MV-4-11 (cell line): ENCODE data around the gene SLC22A3.
"Not testable (repeated sequence)": the region's sequence is repeated elsewhere in the genome, so short reads cannot be mapped to it uniquely, and the experiment has no call there.

Experiments used
- DNase-seq: peaks from one replicate; lab custom pipeline; 2025; lab: John Stamatoyannopoulos, UW

SLC22A3 gene, protein sequence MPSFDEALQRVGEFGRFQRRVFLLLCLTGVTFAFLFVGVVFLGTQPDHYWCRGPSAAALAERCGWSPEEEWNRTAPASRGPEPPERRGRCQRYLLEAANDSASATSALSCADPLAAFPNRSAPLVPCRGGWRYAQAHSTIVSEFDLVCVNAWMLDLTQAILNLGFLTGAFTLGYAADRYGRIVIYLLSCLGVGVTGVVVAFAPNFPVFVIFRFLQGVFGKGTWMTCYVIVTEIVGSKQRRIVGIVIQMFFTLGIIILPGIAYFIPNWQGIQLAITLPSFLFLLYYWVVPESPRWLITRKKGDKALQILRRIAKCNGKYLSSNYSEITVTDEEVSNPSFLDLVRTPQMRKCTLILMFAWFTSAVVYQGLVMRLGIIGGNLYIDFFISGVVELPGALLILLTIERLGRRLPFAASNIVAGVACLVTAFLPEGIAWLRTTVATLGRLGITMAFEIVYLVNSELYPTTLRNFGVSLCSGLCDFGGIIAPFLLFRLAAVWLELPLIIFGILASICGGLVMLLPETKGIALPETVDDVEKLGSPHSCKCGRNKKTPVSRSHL

DNA sequence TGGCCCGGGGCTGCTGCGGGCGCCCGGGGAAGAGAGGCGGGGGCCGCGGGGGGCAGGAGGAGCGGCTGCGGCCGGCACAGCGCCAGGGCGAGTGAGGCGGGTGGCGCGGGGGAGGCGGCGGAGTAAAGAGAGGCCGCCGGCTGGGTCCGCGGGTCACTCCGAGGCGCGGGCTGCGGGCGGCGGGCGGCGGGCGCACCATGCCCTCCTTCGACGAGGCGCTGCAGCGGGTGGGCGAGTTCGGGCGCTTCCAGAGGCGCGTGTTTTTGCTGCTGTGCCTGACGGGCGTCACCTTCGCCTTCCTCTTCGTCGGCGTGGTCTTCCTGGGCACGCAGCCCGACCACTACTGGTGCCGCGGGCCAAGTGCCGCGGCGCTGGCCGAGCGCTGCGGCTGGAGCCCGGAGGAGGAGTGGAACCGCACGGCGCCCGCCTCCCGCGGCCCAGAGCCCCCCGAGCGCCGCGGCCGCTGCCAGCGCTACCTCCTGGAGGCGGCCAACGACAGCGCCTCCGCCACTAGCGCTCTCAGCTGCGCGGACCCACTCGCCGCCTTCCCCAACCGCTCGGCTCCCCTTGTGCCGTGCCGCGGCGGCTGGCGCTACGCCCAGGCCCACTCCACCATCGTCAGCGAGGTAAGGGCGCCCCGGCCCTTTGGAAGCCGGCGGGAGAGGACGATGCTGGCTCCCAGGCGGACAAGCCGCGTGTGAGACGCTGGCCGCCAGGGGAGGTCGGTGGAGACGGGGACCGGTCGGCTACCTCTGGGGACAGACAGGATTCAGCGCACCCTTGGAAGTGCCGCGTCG, at the start of gene SLC22A3:
Gene SLC22A3 (plus strand): TSS at position 156 of the 797 bp plus-strand sequence. CDS start 42 bp downstream, at position 198.
- DNase-seq, result no peak

- no peak for DNase-seq
Measured at GRCh38 chr6:160299559-160299958, 48.6 kb upstream of the SLC22A3 start.

DNA sequence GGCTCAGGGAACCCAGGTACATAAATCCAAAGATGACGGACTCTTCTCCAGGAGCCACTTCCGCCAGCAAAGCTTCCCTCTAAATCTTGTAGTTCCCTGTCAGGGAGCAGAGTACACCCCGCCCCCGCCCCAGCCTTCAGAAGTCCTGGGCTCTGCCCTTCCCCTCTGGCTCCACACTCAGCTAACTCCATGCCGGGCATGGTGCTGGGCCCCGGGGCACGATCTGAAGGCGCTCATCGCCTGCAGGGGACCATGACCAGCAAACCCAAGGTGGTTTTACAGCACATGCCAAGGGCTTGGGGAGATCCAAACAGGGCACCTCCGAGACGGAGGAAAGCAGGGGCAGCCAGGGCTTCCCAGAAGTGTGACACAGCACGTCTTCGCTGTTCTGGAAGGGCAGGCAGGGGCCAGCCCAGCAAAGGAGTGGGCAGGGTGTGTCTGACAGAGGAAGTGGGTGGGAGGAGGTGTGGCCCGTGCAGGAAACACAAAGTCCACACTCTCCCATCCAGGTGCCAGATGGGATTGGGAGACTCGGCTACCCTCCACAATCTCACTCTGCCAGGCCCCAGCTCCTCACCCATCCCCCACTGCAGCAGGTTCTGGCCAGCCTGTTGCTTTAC, 48.0 kb upstream of the SLC22A3 start:
- no peak for DNase-seq

DNA sequence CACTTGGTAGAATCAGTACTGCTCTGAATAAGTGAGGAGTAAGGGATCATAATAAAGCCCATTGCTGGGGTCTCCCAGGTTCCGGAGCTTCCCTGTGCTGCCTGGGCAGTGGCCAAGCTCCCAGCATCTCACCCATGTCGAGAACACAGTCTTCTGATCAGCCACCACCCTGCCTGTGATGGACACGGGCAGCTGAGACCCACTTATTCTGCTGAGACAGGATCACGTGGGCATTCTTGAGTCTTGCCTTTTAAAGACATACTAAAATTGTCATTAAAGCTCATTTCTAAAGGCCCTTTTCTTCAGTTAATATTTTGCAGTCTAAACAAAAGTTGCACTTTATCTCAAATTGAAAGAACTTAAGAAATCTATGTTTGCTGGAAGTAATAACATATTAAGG, 46.8 kb upstream of the SLC22A3 start:
- no peak for DNase-seq

GRCh38 chr6:160302431-160303082, 45.6 kb upstream of the SLC22A3 start:
- not testable (repeated sequence) for DNase-seq

DNA sequence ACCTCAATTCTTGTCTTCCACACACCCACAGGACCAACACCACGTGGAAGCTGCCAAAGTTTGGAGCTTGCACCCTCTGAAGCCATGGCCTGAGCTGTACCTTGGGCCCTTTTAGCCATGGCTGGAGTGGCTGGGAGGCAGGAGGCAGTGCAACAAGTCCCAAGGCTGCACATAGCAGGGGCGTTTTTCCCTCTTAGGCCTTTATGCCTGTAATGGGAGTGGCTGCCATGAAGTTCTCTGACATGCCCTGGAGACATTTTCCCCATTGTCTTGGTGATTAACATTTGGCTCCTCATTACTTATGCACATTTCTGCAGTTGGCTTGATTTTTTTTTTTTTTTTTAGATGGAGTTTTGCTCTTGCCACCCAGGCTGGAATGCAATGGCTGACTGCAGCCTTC, 44.4 kb upstream of the SLC22A3 start:
- no peak for DNase-seq

DNA sequence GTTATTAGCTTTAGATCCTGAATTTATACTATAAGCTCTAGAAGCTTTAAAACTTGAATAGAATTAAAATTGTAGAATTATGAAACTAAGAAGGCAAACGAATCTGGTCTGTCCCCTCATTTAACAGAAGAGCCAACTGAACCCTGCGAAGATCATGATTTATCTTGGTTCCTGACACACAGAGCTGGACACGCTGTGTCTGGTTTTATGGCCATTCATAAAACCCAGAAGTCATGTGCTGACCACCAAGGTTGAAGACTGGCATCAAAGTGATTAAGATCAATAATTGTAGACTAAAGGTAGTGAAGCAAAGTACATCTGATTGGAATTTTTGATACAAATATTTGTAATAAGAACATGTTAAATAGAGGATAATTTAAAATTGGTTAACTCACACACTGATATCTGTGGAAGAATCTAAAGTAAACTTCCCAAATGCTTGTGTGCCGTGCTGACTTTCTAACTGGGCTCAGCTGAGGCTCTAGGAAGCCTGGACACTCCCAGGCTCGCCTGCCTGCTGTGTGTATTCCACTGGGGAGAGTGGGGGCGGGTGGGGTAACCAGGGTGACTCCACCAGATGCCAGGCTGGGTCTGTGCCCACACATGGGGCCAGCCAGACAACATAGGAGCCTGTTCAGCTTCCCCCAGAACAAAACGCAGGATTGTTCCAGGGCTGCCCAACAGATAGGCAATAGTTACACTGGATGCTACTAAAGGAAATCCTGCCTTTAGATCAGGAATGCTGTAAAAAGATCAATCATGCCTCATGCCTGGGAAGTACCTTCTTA, 42.1 kb upstream of the SLC22A3 start:
- DNase-seq, result no peak

GRCh38 chr6:160309718-160310117, 38.5 kb upstream of the SLC22A3 start:
- DNase-seq, result no peak

DNA sequence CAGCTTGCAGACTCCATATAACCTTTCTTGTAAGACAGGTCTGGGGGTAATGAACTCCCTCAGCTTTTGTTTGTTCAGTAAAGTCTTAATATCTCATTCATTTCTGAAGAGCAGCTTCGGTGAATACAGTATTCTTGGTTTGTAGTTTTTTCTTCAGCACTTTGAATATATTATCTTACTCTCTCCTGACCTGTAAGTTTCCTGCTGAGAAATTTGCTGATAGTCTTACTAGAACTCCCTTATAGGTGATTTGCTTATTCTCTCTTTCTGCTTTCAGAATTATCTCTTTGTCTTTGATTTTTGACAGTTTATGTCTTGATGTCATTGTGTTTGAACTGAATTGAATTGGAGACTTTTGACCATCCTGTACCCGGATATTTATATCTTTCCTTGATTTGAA, 35.3 kb upstream of the SLC22A3 start:
- no peak for DNase-seq

DNA sequence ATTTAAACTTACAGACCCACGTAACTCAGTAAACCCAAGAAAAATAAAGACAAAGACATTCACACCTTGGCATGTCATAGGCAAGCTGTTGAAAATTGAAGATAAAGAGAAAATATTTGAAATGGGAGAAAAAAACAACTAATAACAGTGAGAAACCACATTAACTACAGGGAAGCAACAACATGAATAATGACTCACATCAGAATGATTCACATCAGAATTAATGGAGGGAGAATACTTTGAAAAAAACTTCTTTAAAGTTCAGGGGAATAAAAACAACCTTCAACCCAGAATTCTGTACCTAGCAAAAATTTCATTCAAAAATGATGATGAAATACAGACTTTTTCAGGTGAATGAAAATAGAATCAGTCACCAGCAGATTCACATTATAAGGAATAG, 32.9 kb upstream of the SLC22A3 start:
- DNase-seq, result no peak

- DNase-seq, result no peak
Measured at GRCh38 chr6:160316261-160316660, 31.9 kb upstream of the SLC22A3 start.

GRCh38 chr6:160319246-160319645, 28.9 kb upstream of the SLC22A3 start:
- DNase-seq, result no peak

DNA sequence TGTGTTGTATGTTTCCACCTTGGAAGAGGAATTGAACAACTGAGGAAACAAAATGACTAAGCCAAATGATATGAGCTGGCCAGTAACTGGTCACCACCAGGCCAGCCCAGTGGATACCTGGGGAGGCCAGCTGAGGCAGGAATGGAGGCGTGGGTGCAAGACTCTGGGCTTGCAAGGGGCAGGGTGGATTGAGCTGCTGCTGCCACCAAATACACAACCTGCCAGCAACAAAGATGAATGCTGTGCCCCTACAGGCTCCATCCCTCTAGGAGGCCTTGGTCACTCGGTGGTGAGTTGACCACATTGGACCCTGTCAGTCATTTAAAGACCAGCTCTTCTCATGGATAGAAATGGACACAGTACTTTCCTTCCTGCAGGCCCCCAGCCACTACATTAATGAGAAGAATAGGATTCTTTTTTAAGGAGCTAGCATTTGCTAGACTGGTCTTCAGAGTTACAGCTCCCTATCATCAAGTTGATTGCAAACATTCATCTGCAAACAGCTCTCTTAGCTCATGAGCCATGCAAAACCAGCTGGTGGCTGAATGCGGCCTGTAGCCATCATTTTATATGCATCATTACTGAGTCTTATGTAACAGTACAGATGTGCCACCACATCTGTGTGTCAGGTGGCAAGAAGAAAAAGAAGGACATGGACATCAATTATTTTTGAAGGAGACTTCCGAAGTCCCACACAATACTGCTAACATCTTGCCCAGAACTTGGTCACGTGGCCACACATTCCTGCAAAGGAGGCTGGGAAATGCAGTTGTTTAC, 26.3 kb upstream of the SLC22A3 start:
- DNase-seq, result no peak

GRCh38 chr6:160327981-160328380, 20.2 kb upstream of the SLC22A3 start:
- no peak for DNase-seq

DNA sequence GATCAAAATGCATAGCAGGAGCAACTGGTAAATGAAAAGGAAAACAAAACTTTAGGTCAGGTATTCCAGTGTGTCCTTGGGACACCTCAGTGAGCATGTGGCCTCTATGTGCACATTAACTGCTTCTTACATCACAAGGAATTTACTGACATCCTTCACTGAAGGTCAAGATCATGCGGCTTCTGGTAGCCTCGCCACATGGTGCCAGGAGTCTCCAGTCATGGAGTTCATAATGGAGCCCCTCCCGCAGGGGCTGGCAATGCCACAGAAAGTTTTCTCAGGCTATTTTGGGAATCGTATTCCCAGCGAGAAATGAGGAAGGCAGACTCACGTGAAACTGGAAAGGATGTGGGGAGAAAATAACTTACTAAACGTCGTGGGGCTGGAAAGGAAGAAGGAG, 19.7 kb upstream of the SLC22A3 start:
- DNase-seq, result no peak

GRCh38 chr6:160329188-160329587, 19.0 kb upstream of the SLC22A3 start:
- DNase-seq, result no peak

- no peak for DNase-seq
Measured at GRCh38 chr6:160330619-160331018, 17.6 kb upstream of the SLC22A3 start.

GRCh38 chr6:160331204-160331603, 17.0 kb upstream of the SLC22A3 start:
- no peak for DNase-seq

DNA sequence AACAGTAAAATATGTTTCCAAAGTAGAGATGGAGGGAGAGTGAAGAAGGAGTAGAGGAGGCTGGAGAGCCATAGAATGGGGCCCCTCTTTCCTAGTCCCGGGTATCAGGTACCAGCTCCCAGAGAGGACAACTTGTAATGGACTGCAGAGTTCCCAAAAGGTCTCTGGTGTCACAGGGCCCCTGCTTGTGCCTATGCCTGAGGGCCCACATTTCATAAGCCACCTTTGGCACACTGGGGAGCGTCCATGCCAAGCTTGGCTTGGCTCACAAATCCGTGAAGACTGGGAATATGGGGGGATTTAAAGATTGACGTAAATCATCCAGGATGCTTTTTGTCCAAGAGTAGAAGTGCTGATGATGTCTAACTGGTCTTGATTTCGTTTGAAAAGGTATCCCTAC, 16.4 kb upstream of the SLC22A3 start:
- no peak for DNase-seq

- DNase-seq, result no peak
Measured at GRCh38 chr6:160333101-160333500, 15.1 kb upstream of the SLC22A3 start.
